VCaP (cell line): ENCODE measurements around the gene SGTA.
"Not testable (repeated sequence)": the region's sequence is repeated elsewhere in the genome, so short reads cannot be mapped to it uniquely, and the experiment has no call there.

Experiments used
- H3K27ac ChIP-seq: fragments of 450-650 bp; 2 replicates; pipeline ENCODE4 v1.5.1; 2017
- TF ChIP-seq, protein P1 (sequence below): fragments of 450-650 bp; conservative IDR thresholded peaks from 2 replicates; pipeline ENCODE4 v1.5.1; 2017; ENCODE audit warnings: mild to moderate bottlenecking, moderate library complexity

SGTA gene

DNA sequence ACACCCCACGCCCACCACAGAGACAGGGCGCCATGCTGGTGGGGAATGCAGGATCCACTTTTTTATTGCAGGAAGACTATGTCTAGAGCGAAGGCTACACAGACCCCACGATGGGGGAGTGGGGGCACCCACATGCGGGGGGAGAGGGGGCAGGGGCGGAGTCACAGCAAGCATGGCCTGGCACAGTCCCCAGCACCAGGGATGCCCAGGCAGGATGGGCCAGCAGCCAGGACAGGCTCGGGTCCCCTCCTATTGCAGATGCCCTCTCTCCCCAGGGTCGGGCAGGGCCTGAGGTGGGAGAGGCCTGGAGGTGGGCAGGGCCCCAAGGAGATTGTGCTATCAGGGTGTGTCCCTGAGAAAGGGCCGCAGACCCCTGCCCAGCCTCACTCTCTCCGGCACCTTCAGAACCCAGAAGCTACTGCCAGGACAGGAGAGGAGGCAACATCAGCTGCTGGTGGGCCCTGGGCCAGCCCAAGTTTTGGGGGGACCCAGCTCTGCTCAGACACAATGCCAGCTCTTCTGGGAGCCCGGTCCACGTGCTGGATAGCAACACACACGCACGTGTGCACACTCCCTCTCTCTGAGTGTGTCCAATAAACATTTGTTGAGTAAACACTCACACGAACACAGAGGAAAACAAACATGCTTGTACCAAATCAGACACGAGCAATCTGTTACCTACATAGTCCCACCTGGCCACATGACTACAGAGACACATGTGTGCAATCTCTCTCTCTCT, 68.4 kb downstream of the SGTA start:
- TF ChIP-seq, protein P1, sequence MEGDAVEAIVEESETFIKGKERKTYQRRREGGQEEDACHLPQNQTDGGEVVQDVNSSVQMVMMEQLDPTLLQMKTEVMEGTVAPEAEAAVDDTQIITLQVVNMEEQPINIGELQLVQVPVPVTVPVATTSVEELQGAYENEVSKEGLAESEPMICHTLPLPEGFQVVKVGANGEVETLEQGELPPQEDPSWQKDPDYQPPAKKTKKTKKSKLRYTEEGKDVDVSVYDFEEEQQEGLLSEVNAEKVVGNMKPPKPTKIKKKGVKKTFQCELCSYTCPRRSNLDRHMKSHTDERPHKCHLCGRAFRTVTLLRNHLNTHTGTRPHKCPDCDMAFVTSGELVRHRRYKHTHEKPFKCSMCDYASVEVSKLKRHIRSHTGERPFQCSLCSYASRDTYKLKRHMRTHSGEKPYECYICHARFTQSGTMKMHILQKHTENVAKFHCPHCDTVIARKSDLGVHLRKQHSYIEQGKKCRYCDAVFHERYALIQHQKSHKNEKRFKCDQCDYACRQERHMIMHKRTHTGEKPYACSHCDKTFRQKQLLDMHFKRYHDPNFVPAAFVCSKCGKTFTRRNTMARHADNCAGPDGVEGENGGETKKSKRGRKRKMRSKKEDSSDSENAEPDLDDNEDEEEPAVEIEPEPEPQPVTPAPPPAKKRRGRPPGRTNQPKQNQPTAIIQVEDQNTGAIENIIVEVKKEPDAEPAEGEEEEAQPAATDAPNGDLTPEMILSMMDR: no peak
- H3K27ac ChIP-seq: no peak overlapping the region

DNA sequence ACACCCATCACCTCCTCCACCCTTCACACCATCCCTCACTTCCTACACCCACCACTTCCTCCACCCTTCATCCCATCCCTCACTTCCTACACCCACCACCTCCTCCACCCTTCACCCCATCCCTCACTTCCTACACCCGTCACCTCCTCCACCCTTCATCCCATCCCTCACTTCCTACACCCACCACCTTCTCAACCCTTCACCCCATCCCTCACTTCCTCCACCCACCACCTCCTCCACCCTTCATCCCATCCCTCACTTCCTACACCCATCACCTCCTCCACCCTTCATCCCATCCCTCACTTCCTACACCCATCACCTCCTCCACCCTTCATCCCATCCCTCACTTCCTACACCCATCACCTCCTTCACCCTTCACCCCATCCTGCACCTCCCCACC, 69.0 kb downstream of the SGTA start:
- not testable (repeated sequence) for H3K27ac ChIP-seq

DNA sequence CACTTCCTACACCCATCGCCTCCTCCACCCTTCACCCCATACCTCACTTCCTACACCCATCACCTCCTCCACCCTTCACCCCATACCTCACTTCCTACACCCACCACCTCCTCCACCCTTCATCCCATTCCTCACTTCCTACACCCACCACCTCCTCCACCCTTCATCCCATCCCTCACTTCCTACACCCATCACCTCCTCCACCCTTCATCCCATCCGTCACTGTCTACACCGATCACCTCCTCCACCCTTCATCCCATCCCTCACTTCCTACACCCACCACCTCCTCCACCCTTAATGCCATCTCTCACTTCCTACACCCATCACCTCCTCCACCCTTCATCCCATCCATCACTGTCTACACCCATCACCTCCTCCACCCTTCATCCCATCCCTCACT, 69.9 kb downstream of the SGTA start:
- not testable (repeated sequence) for H3K27ac ChIP-seq

DNA sequence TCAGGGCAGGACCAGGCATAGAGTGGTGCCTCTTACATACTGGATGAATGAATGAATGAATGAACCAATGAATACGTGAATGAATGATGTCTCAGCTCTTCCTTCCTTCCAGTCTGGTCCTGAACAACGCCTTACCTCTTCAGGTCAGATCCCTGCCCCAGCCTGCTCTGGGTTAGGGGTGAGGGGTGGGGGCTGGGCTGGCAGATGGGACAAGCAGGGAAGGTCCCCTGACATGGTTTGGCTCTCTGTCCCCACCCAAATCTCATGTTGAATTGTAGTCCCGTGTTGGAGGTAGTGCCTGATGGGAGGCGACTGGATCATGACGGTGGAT, 71.2 kb downstream of the SGTA start:
- H3K27ac ChIP-seq: no peak overlapping the region
- TF ChIP-seq, protein P1: no peak

DNA sequence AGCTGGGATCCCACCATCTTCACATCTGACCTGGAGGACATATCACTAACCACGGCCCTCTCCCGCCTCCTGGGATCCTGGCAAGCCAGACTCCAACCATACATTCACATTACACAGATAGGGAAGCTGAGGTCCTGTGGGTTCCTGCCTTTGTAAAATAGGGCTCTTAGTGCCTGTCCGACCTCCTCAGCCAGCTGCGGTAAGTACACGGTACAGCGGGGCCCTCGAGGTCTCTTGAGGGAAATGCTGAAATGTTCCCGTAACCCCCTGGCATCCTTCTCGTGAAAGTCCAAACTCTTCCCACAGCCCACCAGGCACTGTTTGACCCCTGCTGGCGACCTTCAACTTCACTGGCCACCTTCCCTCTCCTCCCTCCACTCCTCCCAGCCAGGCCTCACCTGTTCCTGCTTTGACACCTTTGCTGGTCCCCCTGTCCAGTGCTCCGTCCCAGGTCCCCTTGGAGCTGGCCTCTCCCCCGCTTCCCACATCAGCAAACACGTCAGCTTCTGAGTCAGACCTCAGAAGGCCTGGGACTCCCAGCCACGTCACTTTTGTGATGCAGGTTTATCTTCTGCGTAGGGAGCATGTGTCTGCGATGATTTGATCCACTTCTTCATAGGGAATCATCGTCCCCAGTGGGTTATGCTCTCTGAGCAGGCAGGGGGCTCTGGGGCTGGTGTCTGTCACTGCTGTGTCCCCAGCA, 71.8 kb downstream of the SGTA start:
- no peak overlapping the region for H3K27ac ChIP-seq
- TF ChIP-seq, protein P1: no peak

DNA sequence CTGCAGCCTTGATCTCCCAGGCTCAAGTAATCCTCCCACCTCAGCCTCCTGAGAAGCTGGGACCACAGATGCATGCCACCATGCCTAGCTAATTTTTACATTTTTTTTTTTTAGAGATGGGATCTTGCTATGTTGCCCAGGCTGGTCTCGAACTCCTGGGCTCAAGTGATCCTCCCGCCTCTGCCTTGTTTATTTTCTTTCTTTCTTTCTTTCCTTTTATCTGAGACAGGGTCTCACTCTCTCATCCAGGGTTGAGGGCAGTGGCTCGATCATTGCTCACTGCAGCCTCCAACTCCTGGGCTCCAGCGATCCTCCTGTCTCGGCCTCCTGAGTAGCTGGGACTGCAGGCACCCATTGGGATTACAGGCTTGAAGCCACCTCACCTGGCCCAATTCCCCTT, 76.8 kb downstream of the SGTA start:
- H3K27ac ChIP-seq: no peak overlapping the region
- TF ChIP-seq, protein P1: no peak
